Stimulated activated naive CD4-positive, alpha-beta T cell treated with Interleukin-2 at 50 U/mL for 16 hours (primary cell): Measurements from ENCODE around the gene SLC35D2.
"Not testable (repeated sequence)": the region's sequence is repeated elsewhere in the genome, so short reads cannot be mapped to it uniquely, and the experiment has no call there.

ENCODE experiments used
- DNase-seq: peaks from one replicate; lab custom pipeline; 2025; lab: John Stamatoyannopoulos, UW

Gene SLC35D2

DNA sequence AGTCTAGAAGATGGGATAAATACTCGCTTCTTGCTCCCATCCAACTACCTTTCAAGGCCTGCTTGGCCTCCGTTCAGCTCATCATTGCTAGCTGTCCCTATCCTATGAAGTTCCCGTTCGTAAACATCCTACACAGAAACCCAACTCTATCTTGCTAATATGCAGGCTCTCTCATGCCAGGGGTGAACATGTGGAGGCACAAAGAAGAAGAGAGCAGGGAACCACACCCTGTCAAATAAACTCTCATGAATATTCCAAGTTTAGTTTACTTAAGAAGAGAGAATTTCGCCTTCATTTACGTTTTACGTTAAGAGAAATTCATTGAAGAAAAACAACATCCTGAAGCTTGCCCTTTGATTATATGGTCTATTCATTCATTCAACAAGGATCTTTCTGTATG lies 73.7 kb downstream of the SLC35D2 start:
- no peak for DNase-seq

DNA sequence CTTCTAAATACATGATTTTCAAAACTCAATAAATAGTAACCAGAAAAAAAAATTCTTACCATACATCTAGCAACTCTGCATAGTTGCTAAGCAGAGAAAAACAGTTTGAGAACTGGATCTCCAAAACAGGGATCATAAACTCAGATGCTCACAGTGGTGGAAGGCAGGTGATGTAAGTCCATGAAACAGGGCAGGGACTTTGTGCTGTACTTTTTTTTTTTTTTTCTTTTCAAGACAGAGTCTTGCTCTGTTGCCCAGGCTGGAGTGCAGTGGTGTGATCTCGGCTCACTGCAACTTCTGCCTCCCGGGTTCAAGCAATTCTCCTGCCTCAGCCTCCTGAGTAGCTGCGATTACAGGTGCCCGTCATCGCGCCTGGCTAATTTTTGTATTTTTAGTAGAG lies 76.6 kb downstream of the SLC35D2 start:
- DNase-seq: not testable (repeated sequence)

DNA sequence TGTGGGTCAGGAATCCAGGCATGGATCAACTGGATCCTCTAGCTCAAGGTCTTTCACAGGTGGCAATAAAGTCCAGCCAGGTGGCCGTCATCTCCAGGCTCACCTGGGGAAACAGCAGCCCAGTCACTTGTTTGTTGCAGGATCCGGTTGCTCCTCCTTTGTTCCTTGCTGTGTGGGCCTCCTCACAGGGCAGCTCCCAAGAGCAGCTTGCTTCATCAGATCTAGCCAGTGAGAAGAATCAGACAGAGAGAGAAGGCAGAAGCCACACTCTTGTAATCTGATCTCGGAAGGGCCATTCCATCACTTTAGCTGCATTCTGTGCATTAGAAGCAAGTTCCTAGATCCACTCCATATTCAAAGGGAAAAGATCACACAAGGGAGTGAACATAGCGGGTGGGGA lies 78.3 kb downstream of the SLC35D2 start:
- DNase-seq: no peak

DNA sequence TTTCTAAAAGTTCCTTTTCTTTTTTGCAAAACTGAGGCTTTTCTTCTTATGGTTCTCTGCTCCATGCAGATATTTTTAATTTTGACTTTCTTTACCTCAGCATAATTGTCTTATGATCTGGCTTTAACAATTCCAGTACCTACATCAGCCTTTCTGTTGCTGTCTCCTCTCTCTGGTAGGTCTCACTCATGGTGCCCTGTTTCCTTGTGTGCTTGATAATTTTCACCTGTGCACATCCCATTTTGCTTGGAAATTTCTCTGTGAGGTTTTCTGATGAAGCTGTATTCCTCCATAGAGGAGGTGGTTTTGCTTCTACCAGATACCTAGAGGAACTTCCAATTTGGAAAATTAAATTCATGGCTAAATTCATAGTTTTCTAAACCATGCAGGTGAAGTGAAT lies 79.3 kb downstream of the SLC35D2 start:
- DNase-seq: no peak

DNA sequence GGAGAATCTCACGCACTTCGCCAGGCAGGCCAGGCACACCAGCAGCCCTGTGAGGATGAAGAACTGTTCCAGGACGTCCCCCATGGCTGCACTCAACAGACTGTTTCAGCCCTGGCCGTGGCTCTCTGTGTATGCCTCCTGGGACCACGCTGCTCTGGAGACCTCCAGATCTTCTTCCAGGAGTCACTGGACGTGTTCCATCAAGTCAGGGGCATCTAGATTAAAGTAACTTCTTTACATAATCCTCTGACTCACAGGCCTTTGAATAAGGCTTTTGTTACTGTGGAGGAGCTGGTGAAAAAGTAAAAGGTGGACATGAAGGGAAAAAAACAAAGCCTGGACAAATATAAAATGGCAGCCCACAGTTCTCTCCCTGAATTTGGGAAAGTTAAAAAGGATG lies 81.5 kb downstream of the SLC35D2 start, which contains the start of gene HSD17B3:
Gene HSD17B3, minus strand, starts transcription at position 156 of the 400 bp plus-strand sequence. Its CDS starts 72 bp downstream, at position 84.
- DNase-seq: no peak

DNA sequence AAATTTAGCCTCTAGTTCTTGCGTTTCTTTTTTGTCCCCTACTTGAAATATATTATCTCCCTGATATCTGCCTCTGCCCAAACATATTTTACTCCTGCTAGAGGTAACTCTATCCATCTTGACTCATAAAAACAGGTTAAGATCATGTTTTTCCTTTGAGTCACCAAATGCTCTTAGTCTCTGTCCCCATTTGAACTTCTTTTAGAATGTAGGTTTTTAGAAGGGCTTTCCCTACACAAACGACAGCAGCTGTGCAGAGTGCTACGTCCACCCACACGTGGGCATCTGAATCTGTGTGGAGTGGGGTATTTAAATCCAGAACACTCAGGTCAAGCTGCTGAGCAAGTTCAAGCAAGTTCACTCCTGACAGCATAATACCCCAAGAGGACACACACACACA lies 83.7 kb downstream of the SLC35D2 start:
- no peak for DNase-seq

DNA sequence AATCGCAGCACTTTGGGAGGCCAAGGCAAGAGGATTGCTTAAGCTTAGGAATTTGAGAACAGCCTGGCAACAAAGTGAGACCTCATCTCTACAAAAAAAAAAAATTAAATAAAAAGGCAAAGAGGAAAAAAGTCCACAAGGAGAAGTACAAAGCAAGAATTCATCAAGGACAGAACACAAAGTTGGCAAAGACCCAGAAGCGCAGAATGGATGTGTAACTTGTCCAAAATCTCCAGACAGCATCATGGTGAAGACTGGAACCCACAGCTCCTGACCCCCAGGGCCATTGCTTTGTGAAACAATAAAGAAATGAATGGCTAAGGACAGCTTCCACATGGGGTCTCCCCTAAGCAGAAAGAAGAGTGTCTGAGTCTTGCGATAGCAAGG lies 89.4 kb downstream of the SLC35D2 start:
- no peak for DNase-seq

DNA sequence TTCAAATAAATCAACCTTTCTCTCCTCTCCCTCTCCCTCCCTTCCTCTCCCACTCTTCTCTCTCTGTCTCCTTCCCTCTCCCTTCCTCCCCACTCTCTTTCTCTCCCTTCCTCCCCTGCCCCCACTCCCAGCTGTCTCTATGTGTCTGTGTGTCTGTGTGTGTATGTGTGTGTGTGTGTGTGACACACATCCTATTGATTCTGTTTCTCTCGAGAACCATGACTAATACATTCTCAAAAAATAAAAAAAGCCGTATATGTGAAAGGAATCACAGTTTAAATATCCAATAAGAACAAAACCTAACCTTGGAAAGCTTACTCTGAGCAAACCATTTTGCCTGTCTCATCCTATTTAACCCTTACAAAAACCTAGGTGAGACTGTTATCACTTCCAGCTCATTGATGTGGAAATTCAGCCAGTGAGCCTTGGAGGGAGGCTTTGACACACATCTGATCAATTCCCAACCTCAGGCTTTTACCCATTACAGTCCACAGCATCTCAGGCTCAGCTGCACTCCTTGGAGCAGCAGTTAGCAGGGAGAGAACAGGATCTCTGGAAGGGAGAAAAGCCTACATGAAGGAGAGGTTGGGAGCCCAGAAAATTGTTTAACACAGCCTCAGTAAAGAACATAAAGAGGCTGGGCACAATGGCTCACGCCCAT lies 89.9 kb downstream of the SLC35D2 start:
- no peak for DNase-seq

DNA sequence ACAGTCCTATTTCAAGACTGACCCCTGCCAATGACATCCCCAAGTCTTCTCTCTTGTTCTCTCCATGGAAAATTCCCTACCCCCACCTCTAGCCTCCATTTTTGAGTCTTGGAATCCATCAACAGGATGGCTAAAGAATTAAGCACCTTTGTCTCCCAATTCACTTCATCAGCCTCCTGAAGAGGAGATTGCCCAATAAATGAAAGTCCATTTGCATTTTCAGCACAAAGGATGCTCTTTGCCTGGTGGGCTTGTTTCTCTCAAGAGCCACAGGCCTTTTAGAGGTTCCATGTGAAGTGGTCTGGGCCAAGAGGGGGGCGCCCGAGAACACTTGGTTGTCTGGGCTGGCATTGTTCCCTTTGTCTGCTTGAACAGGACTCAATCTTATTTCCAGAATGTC lies 94.1 kb downstream of the SLC35D2 start:
- no peak for DNase-seq

DNA sequence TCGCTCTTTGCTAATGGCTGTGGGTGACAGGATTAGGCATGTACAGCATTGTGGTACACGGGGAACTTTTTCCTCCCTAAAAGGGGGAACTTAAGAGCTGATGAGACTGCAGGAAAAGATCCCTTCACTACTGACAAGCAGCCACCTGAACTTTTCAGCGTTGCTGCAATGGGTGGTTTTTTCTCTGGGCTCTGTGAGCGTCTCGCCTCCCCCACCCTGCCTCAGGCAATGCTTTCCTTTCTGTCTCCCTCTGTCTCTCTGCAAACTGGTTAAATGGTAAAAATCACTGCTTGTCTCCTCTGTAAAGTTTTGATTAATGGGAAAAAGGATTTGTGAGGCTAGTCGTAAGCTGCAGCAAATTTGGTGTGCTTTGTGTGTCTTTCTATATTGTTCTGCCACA lies 101.9 kb downstream of the SLC35D2 start:
- DNase-seq: no peak

DNA sequence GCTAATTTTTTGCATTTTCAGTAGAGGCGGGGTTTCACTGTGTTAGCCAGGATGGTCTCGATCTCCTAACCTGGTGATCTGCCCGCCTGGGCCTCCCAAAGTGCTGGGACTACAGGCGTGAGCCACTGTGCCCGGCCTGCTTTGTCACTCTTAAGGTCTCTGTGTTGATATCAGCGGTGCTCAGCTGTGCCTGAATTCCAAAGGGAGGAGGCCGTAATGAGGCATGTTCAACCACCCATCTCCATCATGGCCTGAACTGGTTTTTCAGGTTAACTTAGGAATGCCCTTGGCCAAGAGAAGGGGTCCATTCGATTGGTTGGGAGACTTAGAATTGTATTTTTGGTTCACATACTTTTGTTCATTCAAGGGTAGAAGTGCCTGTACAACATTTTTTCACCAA lies 103.6 kb downstream of the SLC35D2 start:
- no peak for DNase-seq

DNA sequence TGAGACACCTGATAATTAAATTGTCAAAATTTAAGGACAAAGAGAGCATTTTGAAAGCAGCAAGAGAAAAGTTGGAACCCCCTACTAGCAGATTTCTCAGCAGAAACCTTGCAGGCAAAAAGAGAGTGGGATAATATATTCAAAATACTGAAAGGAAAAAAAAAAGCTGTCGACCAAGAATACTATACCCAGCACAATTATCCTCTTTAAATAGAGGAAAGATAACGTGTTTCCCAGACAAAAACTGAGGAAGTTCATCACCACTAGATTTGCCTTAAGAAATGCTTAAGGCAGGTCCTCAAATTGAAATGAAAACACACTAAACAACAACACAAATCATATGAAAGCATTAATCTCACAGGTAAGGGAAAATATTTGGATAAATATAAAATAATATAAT lies 108.6 kb downstream of the SLC35D2 start:
- no peak for DNase-seq
